Hepatocyte (in vitro differentiated cells): Measurements from ENCODE around the gene SLC12A7. TPM values are rescaled to one million over a fixed set of nuclear protein-coding genes. Genes with fewer than 3 reads are reported as not detected.

ENCODE experiments used
- DNase-seq: peaks from one replicate; pipeline ENCODE4 v3.0.0-alpha.2; 2016; ENCODE audit warnings: low spot score
- H2AFZ ChIP-seq: fragments of 200-600 bp; sonication (generic); 2 replicates; pipeline ENCODE4 v1.6.0; 2016; ENCODE audit warnings: antibody characterized with exemption, mild to moderate bottlenecking
- H3K27ac ChIP-seq: fragments of 200-600 bp; sonication (generic); 2 replicates; pipeline ENCODE4 v1.5.1; 2016; ENCODE audit warnings: mild to moderate bottlenecking
- H3K27me3 ChIP-seq: fragments of 200-600 bp; sonication (generic); 2 replicates; pipeline ENCODE4 v1.6.1; 2016
- H3K36me3 ChIP-seq: fragments of 200-600 bp; sonication (generic); replicated peaks from 2 replicates; pipeline ENCODE4 v1.5.1; 2016; ENCODE audit warnings: low read depth; ENCODE audit not compliant: insufficient read depth
- H3K4me1 ChIP-seq: fragments of 200-600 bp; sonication (generic); 2 replicates; pipeline ENCODE4 v1.5.1; 2016; ENCODE audit warnings: mild to moderate bottlenecking, moderate library complexity; ENCODE audit not compliant: insufficient read depth
- H3K4me2 ChIP-seq: fragments of 200-600 bp; sonication (generic); 2 replicates; pipeline ENCODE4 v1.6.0; 2016
- H3K4me3 ChIP-seq: fragments of 200-600 bp; sonication (generic); 2 replicates; pipeline ENCODE4 v1.5.1; 2016; ENCODE audit warnings: mild to moderate bottlenecking
- H3K79me2 ChIP-seq: fragments of 200-600 bp; sonication (generic); 2 replicates; pipeline ENCODE4 v1.6.0; 2017; ENCODE audit warnings: mild to moderate bottlenecking
- H3K9me2 ChIP-seq: fragments of 200-600 bp; sonication (generic); replicated peaks from 2 replicates; pipeline ENCODE4 v1.6.0; 2017; ENCODE audit warnings: mild to moderate bottlenecking; ENCODE audit not compliant: insufficient read depth
- H3K9me3 ChIP-seq: fragments of 200-600 bp; sonication (generic); 2 replicates; pipeline ENCODE4 v1.5.1; 2016; ENCODE audit warnings: low read depth, mild to moderate bottlenecking
- H4K20me1 ChIP-seq: fragments of 200-600 bp; sonication (generic); 2 replicates; pipeline ENCODE4 v1.6.0; 2016; ENCODE audit warnings: mild to moderate bottlenecking; ENCODE audit not compliant: insufficient read depth, poor library complexity, severe bottlenecking
- CTCF ChIP-seq: fragments of 200-600 bp; sonication (generic); IDR thresholded peaks from 2 replicates; pipeline ENCODE4 v1.5.1; 2016; ENCODE audit warnings: antibody characterized with exemption, mild to moderate bottlenecking; ENCODE audit not compliant: poor library complexity
- EZH2 ChIP-seq: fragments of 200-600 bp; sonication (generic); IDR thresholded peaks from 2 replicates; pipeline ENCODE4 v1.6.1; 2016; ENCODE audit warnings: antibody characterized with exemption, mild to moderate bottlenecking, borderline replicate concordance
- EZH2phosphoT487 ChIP-seq: fragments of 200-600 bp; sonication (generic); IDR thresholded peaks from one replicate; pipeline ENCODE4 v1.6.1; 2018; ENCODE audit warnings: antibody characterized with exemption, mild to moderate bottlenecking, low read depth, moderate library complexity; ENCODE audit not compliant: unreplicated experiment, severe bottlenecking
- WGBS: methylation state at CpG from one replicate; pipeline ENCODE4 v1.1.6; 2016; ENCODE audit warnings: low lambda C conversion rate; ENCODE audit errors: missing lambda C conversion rate; 5-methylcytosine and 5-hydroxymethylcytosine counted together
- polyA plus RNA-seq: library from polyadenylated mRNA; unstranded; fragments of >200 nt; fragmentation: Nextera tagmentation; extraction: Ambion mirVana; gene quantifications from 2 replicates; pipeline ENCODE4 v1.2.1, GENCODE V29; 2016
- total RNA-seq: library from RNA; depleted of rRNA; stranded (reverse); fragments of >200 nt; gene quantifications from 2 replicates; pipeline ENCODE4 v1.2.3, GENCODE V29; 2014

Gene SLC12A7
- total and polyA plus RNA-seq, 2 experiments from 2014 or later: 30.2 to 34.3 TPM

GRCh38 chr5:1155191-1156032, 43.5 kb upstream of the SLC12A7 start:
- H3K79me2 ChIP-seq: no peaks in the 10 kb centered on the region
- peak overlapping the region; percentile 86 for H3K4me2 ChIP-seq
- peaks cover 9% of the 10 kb centered on the region for H3K4me1 ChIP-seq
- no peak overlapping the region for H3K4me3 ChIP-seq
- H4K20me1 ChIP-seq: no peaks in the 10 kb centered on the region
- no peak overlapping the region for H2AFZ ChIP-seq
- no peak for DNase-seq
- H3K9me2 ChIP-seq: no peaks in the 10 kb centered on the region
- H3K27me3 ChIP-seq: peaks cover 11% of the 10 kb centered on the region
- no peak overlapping the region for H3K27ac ChIP-seq
- 3% methylated on average over 11 of the region's 98 CpGs for WGBS
- TF ChIP-seq CTCF (no peak), EZH2phosphoT487 (no peak), EZH2 (no peak)
- H3K9me3 ChIP-seq: no peaks in the 10 kb centered on the region
- no peaks in the 10 kb centered on the region for H3K36me3 ChIP-seq

GRCh38 chr5:1153428-1153827, 41.6 kb upstream of the SLC12A7 start:
- DNase-seq: no peak
- Histone ChIP-seq H3K79me2 (no peaks in the 10 kb centered on the region), H3K27me3 (peaks cover 11% of the 10 kb centered on the region), H3K9me2 (no peaks in the 10 kb centered on the region), H3K4me1 (peaks cover 9% of the 10 kb centered on the region), H3K4me2 (no peak overlapping the region), H3K27ac (no peak overlapping the region), H3K9me3 (no peaks in the 10 kb centered on the region), H3K36me3 (no peaks in the 10 kb centered on the region), H3K4me3 (no peak overlapping the region), H4K20me1 (no peaks in the 10 kb centered on the region), H2AFZ (no peak overlapping the region)
- 84% methylated on average over 12 of the region's 12 CpGs for WGBS
- TF ChIP-seq EZH2phosphoT487 (no peak), CTCF (no peak), EZH2 (no peak)

GRCh38 chr5:1152771-1153282, 41.0 kb upstream of the SLC12A7 start:
- no peak overlapping the region for H3K4me2 ChIP-seq

More at GRCh38 chr5:1152771-1153282, 41.0 kb upstream of the SLC12A7 start:
- H3K27me3 ChIP-seq: peaks cover 11% of the 10 kb centered on the region
- H2AFZ ChIP-seq: no peak overlapping the region
- no peaks in the 10 kb centered on the region for H3K36me3 ChIP-seq
- no peak overlapping the region for H3K27ac ChIP-seq
- 56% methylated on average over 15 of the region's 15 CpGs for whole genome bisulfite sequencing
- H3K9me2 ChIP-seq: no peaks in the 10 kb centered on the region
- H3K9me3 ChIP-seq: no peaks in the 10 kb centered on the region
- H3K4me1 ChIP-seq: peaks cover 9% of the 10 kb centered on the region
- H3K79me2 ChIP-seq: no peaks in the 10 kb centered on the region
- no peak for TF ChIP-seq CTCF
- DNase-seq: peak; percentile 40
- H4K20me1 ChIP-seq: no peaks in the 10 kb centered on the region
- no peak overlapping the region for H3K4me3 ChIP-seq
